GM12878 (cell line): Measurements from ENCODE around the gene KLHL30. TPM values are rescaled to one million over a fixed set of nuclear protein-coding genes. Genes with fewer than 3 reads are reported as not detected.

Source experiments
- ATAC-seq: fragments of 200-7000 bp; cut with Tn5 transposase; 3 replicates; pipeline ENCODE4 v1.9.1; 2020; ENCODE audit warnings: mild to moderate bottlenecking, moderate library complexity
- BruUV-seq: library from RNA; stranded (reverse); fragments of 400-500 nt; replicated peaks from 2 replicates; lab custom pipeline; 2021; lab: Mats Ljungman, UMichigan
- CTCF ChIA-PET: fragments of 300-600 bp; sonication (Branson Sonifier 250); formaldehyde crosslinking; extraction: SDS; loops from one replicate; lab custom pipeline; 2021; ENCODE audit warnings: inconsistent platforms; lab: Yijun Ruan, JAX
- POLR2A ChIA-PET: fragments of 350-600 bp; formaldehyde crosslinking; extraction: SDS; loops from one replicate; lab custom pipeline; 2021; ENCODE audit warnings: inconsistent platforms; lab: Charles Lee
- RAD21 ChIA-PET: fragments of 300-600 bp; sonication (Branson Sonifier 250); formaldehyde crosslinking; loops from one replicate; lab custom pipeline; 2023; ENCODE audit warnings: antibody characterized with exemption; ENCODE audit not compliant: unreplicated experiment; lab: Charles Lee
- SMC1A ChIA-PET: fragments of 300-600 bp; sonication (Branson Sonifier 250); formaldehyde crosslinking; loops from one replicate; lab custom pipeline; 2023; ENCODE audit not compliant: unreplicated experiment, uncharacterized antibody; lab: Charles Lee
- DNase-seq: peaks from one replicate; pipeline ENCODE4 v3.0.0-alpha.2; 2011; ENCODE audit warnings: low read depth, low spot score
- FAIRE-seq: peaks from 3 replicates; lab custom pipeline; 2011; peaks lifted over from hg19 to GRCh38; lab: Jason Lieb, UNC
- H2AFZ ChIP-seq: 2 replicates; pipeline ENCODE4 v1.6.0; 2011; ENCODE audit warnings: low read depth, low read length, control low read depth; ENCODE audit not compliant: control insufficient read depth
- H3K27ac ChIP-seq: 2 replicates; pipeline ENCODE4 v1.5.1; 2011; ENCODE audit warnings: control low read depth; ENCODE audit not compliant: control insufficient read depth, insufficient read depth
- H3K27me3 ChIP-seq, 2 experiments: replicated peaks in 1 of 2; 2 replicates each; pipeline versions ENCODE4 v1.6.0 to v1.6.1; 2011; ENCODE audit warnings: low read length in 1 of 2; ENCODE audit not compliant: control insufficient read depth in 2 of 2, insufficient read depth in 2 of 2
- H3K36me3 ChIP-seq, 2 experiments: 2 replicates each; pipeline ENCODE4 v1.5.1; 2011; ENCODE audit warnings: low read length in 1 of 2; ENCODE audit not compliant: control insufficient read depth in 2 of 2, insufficient read depth in 2 of 2
- H3K4me1 ChIP-seq: 2 replicates; pipeline ENCODE4 v1.6.1; 2011; ENCODE audit warnings: mild to moderate bottlenecking, low read length, moderate library complexity, mixed read lengths; ENCODE audit not compliant: control insufficient read depth, insufficient read depth
- H3K4me2 ChIP-seq: 2 replicates; pipeline ENCODE4 v1.6.0; 2011; ENCODE audit warnings: control low read depth; ENCODE audit not compliant: control insufficient read depth, insufficient read depth
- H3K4me3 ChIP-seq: fragments of 200-600 bp; sonication (generic); 2 replicates; pipeline ENCODE4 v1.5.1; 2016
- H3K79me2 ChIP-seq: 2 replicates; pipeline ENCODE4 v1.6.0; 2011; ENCODE audit warnings: low read length; ENCODE audit not compliant: control insufficient read depth, insufficient read depth
- H3K9ac ChIP-seq: 2 replicates; pipeline ENCODE4 v1.8.0; 2011; ENCODE audit warnings: low read length, control low read depth, mixed read lengths; ENCODE audit not compliant: control insufficient read depth, insufficient read depth
- H3K9me3 ChIP-seq: replicated peaks from 3 replicates; pipeline ENCODE4 v1.5.1; 2011; ENCODE audit warnings: mild to moderate bottlenecking, low read length; ENCODE audit not compliant: control insufficient read depth, insufficient read depth
- H4K20me1 ChIP-seq: 2 replicates; pipeline ENCODE4 v1.6.0; 2011; ENCODE audit not compliant: control insufficient read depth, insufficient read depth
- E4F1 ChIP-seq: fragments of 450-650 bp; IDR thresholded peaks from 2 replicates; pipeline ENCODE4 v1.6.1; 2018; ENCODE audit warnings: borderline replicate concordance, mild to moderate bottlenecking; ENCODE audit not compliant: partially characterized antibody
- IKZF1 ChIP-seq: fragments of 450-650 bp; conservative IDR thresholded peaks from 2 replicates; pipeline ENCODE4 v1.6.1; 2017; ENCODE audit warnings: antibody characterized with exemption, mild to moderate bottlenecking
- POLR2AphosphoS2 ChIP-seq: IDR thresholded peaks from 2 replicates; pipeline ENCODE4 v1.6.1; 2011; ENCODE audit warnings: low read depth, mild to moderate bottlenecking, low read length, improper control_type of control experiment, moderate library complexity
- ZBTB11 ChIP-seq: fragments of 450-650 bp; formaldehyde crosslinking; IDR thresholded peaks from 2 replicates; pipeline ENCODE4 v1.5.0; 2022; ENCODE audit warnings: mild to moderate bottlenecking, missing genetic modification characterization
- WGBS: methylation state at CpG from one replicate; pipeline ENCODE4 v1.1.6; 2016; ENCODE audit warnings: low lambda C conversion rate; ENCODE audit not compliant: insufficient replicate concordance, insufficient coverage; ENCODE audit errors: missing lambda C conversion rate; 5-methylcytosine and 5-hydroxymethylcytosine counted together
- in situ Hi-C: fragments of 300-500 bp; cut with MboI; formaldehyde crosslinking; loops from 9 replicates; pipeline ENCODE4 v1.14.3; 2018; ENCODE audit warnings: mixed read lengths
- intact Hi-C: fragments of 100-400 bp; cut with micrococcal nuclease; formaldehyde crosslinking; loops from one replicate; pipeline ENCODE4 v1.14.2; 2022; ENCODE audit not compliant: unreplicated experiment
- polyA plus RNA-seq, 11 experiments: library from polyadenylated mRNA; depleted of rRNA in 4 of 11; unstranded in 6 of 11; stranded (reverse) in 5 of 11; fragments of >200 nt; fragmentation: Nextera tagmentation in 4 of 11; fragmentation: Illumina TruSeq in 1 of 11; extraction: Ambion mirVana in 4 of 11; extraction: Trizol in 1 of 11; gene quantifications; 1 replicate in 1 of 11; 2 replicates in 10 of 11; pipeline versions ENCODE4 v1.2.1 to v1.2.3, GENCODE V29; 2011 to 2016; ENCODE audit warnings: inconsistent platforms in 2 of 11, missing spikeins in 2 of 11, low read depth in 1 of 11
- total RNA-seq, 4 experiments: library from RNA; depleted of rRNA in 3 of 4; stranded (reverse); fragments of >200 nt in 3 of 4; fragmentation: Illumina TruSeq in 1 of 4; extraction: Trizol in 1 of 4; gene quantifications; 2 replicates each; pipeline versions ENCODE4 v1.2.1 to v1.2.3, GENCODE V29; 2013 to 2021

KLHL30 gene
- total and polyA plus RNA-seq, 10 of the 15 experiments (the other 5 are each of a cell fraction or from before 2014, with no cell fraction given): 0.03 TPM; not detected in 9

GRCh38 chr2:238106339-238106697 lies 32.1 kb upstream of the KLHL30 start:
- FAIRE-seq (no peak), DNase-seq (no peak)
- 91% methylated on average over 13 of the region's 13 CpGs for WGBS
- intact Hi-C loops: loop anchor here (5.0 kb wide), 1 partner anchor 44 kb away; the partner anchor contains the start of gene SCLY
- RAD21 ChIA-PET: interaction anchor here (0.8 to 2.0 kb wide), 4 partner anchors 46 to 248 kb away, joined by 3 to 7 read pairs (median 4); partner anchors contain the start of gene SCLY
- H3K4me3 ChIP-seq: no peak overlapping the region
- H3K9ac ChIP-seq: no peak overlapping the region
- no peaks in the 10 kb centered on the region for H3K27me3 ChIP-seq
- no peak for TF ChIP-seq POLR2AphosphoS2
- TF ChIP-seq ZBTB11 (CRISPR knock-in tag): no peak
- TF ChIP-seq IKZF1: no peak
- TF ChIP-seq E4F1: no peak
- TF ChIP-seq, all 136 proteins: peak for 0
- ChIA-PET CTCF (interaction anchor here (0.6 to 4.4 kb wide), 6 partner anchors 33 to 201 kb away, joined by 3 to 41 read pairs (median 4); no protein-coding TSS in a partner anchor), POLR2A (interaction anchor here (0.9 to 3.1 kb wide), 2 partner anchors 44 to 130 kb away, joined by 3 to 13 read pairs; no protein-coding TSS in a partner anchor), SMC1A (interaction anchor here (0.7 to 1.4 kb wide), 3 partner anchors 15 to 44 kb away, joined by 3 to 5 read pairs (median 3); no protein-coding TSS in a partner anchor)
- peaks cover 21% of the 10 kb centered on the region for H3K4me1 ChIP-seq
- H4K20me1 ChIP-seq: no peaks in the 10 kb centered on the region
- no TSS peak for BruUV-seq
- H2AFZ ChIP-seq: no peak overlapping the region
- H3K9me3 ChIP-seq: no peaks in the 10 kb centered on the region; the same call in 2 of the 3 replicates
- in situ Hi-C loops: no loop called here
- no peak overlapping the region for H3K27ac ChIP-seq
- ATAC-seq: no peak
- no peaks in the 10 kb centered on the region for H3K79me2 ChIP-seq
- no peaks in the 10 kb centered on the region for H3K36me3 ChIP-seq
- no peak overlapping the region for H3K4me2 ChIP-seq
